ENCODE results near the gene IL7R. TPM values are rescaled to one million over a fixed set of nuclear protein-coding genes. Genes with fewer than 3 reads are reported as not detected.

The IL7R gene
- total and polyA plus RNA-seq, 2 of the 13 experiments (the other 11 are each of a cell fraction or from before 2014, with no cell fraction given) = not detected

- H3K9ac ChIP-seq (ENCODE audit: insufficient read depth, low read depth, low read length) = no peak overlapping the region
- no peaks in the 10 kb centered on the region for H3K79me2 ChIP-seq (ENCODE audit: insufficient read depth, low read length)
- no TSS peak for BruUV-seq (replicated peaks)
- intact Hi-C loops (cut with micrococcal nuclease; ENCODE audit: unreplicated experiment) = no loop called here
- H4K20me1 ChIP-seq (ENCODE audit: insufficient read depth, low read length) = no peaks in the 10 kb centered on the region
- no peak overlapping the region for H3K27ac ChIP-seq (ENCODE audit: extremely low read length, insufficient read depth, low read length)
- no peak for ATAC-seq
- H3K27me3 ChIP-seq (ENCODE audit: control insufficient read depth in 1 of 2, insufficient read depth in 2 of 2, low read length in 2 of 2) = no peaks in the 10 kb centered on the region
- FAIRE-seq = no peak
- ChIA-PET CTCF (ENCODE audit: low intra/inter-chr PET ratio, low total read pairs) (no interaction called here), POLR2A (no interaction called here)
- in situ Hi-C loops (cut with HindIII; ENCODE audit: extremely low pct_ligation_motif_present, low pct_unique_long_range_greater_than_20kb) = no loop called here
- TF ChIP-seq ZNF879 (CRISPR knock-in tag; IDR thresholded peaks at IDR 0.05) (no peak), ZNF841 (CRISPR knock-in tag; IDR thresholded peaks at IDR 0.05; ENCODE audit: borderline replicate concordance) (no peak), ELF3 (CRISPR knock-in tag; IDR thresholded peaks at IDR 0.05) (no peak), SP2 (CRISPR knock-in tag; IDR thresholded peaks at IDR 0.05) (no peak), ZMAT3 (CRISPR knock-in tag; conservative IDR thresholded peaks at IDR 0.05) (no peak), ATF1 (CRISPR knock-in tag; IDR thresholded peaks at IDR 0.05) (no peak), TOPORS (CRISPR knock-in tag; IDR thresholded peaks at IDR 0.05) (no peak), ZNF121 (CRISPR knock-in tag; IDR thresholded peaks at IDR 0.05) (no peak), ZNF280D (CRISPR knock-in tag; IDR thresholded peaks at IDR 0.05) (no peak), KMT2A (CRISPR knock-in tag; IDR thresholded peaks at IDR 0.05) (no peak), AKAP8 (CRISPR knock-in tag; IDR thresholded peaks at IDR 0.05) (no peak), ZNF546 (CRISPR knock-in tag; conservative IDR thresholded peaks at IDR 0.05) (no peak), SRSF4 (IDR thresholded peaks at IDR 0.05; ENCODE audit: low read depth, low read length, poor library complexity, severe bottlenecking) (no peak), SIX4 (CRISPR knock-in tag; IDR thresholded peaks at IDR 0.05) (no peak), POLR2AphosphoS2 (IDR thresholded peaks at IDR 0.05; ENCODE audit: low read depth, low read length) (no peak), REXO4 (CRISPR knock-in tag; IDR thresholded peaks at IDR 0.05; ENCODE audit: borderline replicate concordance) (no peak), JUNB (CRISPR knock-in tag; IDR thresholded peaks at IDR 0.05; ENCODE audit: borderline replicate concordance) (no peak), ZBTB21 (CRISPR knock-in tag; IDR thresholded peaks at IDR 0.05) (no peak), ZNF263 (CRISPR knock-in tag; IDR thresholded peaks at IDR 0.05) (no peak), RBFOX2 (IDR thresholded peaks at IDR 0.05; ENCODE audit: low read depth, low read length) (no peak)
- no peaks in the 10 kb centered on the region for H3K36me3 ChIP-seq (replicated peaks in 1 of 2; ENCODE audit: control insufficient read depth in 1 of 2, insufficient read depth in 2 of 2, low read length in 2 of 2)
- H2AFZ ChIP-seq (ENCODE audit: low read length) = no peak overlapping the region
- WGBS (ENCODE audit: low lambda C conversion rate) = 4% methylated on average over 3 of the region's 3 CpGs
- no peak overlapping the region for H3K4me3 ChIP-seq (replicated peaks in 1 of 3; ENCODE audit: insufficient read depth in 1 of 3, low read depth in 2 of 3, low read length in 3 of 3)
- DNase-seq (ENCODE audit: low spot score) = no peak
- H3K4me1 ChIP-seq (ENCODE audit: insufficient read depth, low read length) = no peaks in the 10 kb centered on the region
- H3K9me3 ChIP-seq (ENCODE audit: low read length) = no peaks in the 10 kb centered on the region
- H3K4me2 ChIP-seq (ENCODE audit: low read depth, low read length) = no peak overlapping the region
These were observed 29.7 kb downstream of the IL7R start for GRCh38 chr5:35886381-35886780.

Measured in HepG2 (cell line).